Bronchial epithelial cell (primary cell): ENCODE data around the gene TENM3. TPM values are rescaled to one million over a fixed set of nuclear protein-coding genes. Genes with fewer than 3 reads are reported as not detected.
A peak's percentile ranks its signal among the peaks of the same experiment; 100 is the strongest.
"Not testable (repeated sequence)": the region's sequence is repeated elsewhere in the genome, so short reads cannot be mapped to it uniquely, and the experiment has no call there.

Source experiments
- DNase-seq: peaks from one replicate; pipeline ENCODE4 v3.0.0-alpha.2; 2010; ENCODE audit warnings: low read depth
- FAIRE-seq: peaks from 2 replicates; lab custom pipeline; 2011; peaks lifted over from hg19 to GRCh38; lab: Jason Lieb, UNC
- H3K27me3 ChIP-seq: 2 replicates; pipeline ENCODE4 v1.5.1; 2011; ENCODE audit warnings: low read length; ENCODE audit not compliant: control insufficient read depth, insufficient read depth
- H3K36me3 ChIP-seq: 2 replicates; pipeline ENCODE4 v1.5.1; 2011; ENCODE audit warnings: low read length; ENCODE audit not compliant: control insufficient read depth, insufficient read depth
- H3K4me3 ChIP-seq: 2 replicates; pipeline ENCODE4 v1.5.1; 2011; ENCODE audit warnings: mild to moderate bottlenecking, low read depth, low read length, control low read depth
- CTCF ChIP-seq: IDR thresholded peaks from 2 replicates; pipeline ENCODE4 v1.5.1; 2011; ENCODE audit warnings: mild to moderate bottlenecking, moderate library complexity, low read length, control low read depth, inconsistent platforms; ENCODE audit not compliant: insufficient read depth, severe bottlenecking
- total RNA-seq: library from RNA; depleted of rRNA; stranded (reverse); fragments of >200 nt; gene quantifications from 2 replicates; pipeline ENCODE4 v1.2.1, GENCODE V29; 2014

TENM3 gene
- total RNA-seq, 1 donor from 2014 or later: 1.3 TPM

- Histone ChIP-seq H3K36me3 (no peaks in the 10 kb centered on the region), H3K4me3 (no peak overlapping the region), H3K27me3 (no peaks in the 10 kb centered on the region)
- peak; percentile 99 for FAIRE-seq
- DNase-seq: no peak
- TF ChIP-seq CTCF: no peak
Observed at GRCh38 chr4:182810103-182810615, 567.0 kb downstream of the TENM3 start.

GRCh38 chr4:182812916-182813315 is 569.7 kb downstream of the TENM3 start:
- Histone ChIP-seq H3K27me3 (no peaks in the 10 kb centered on the region), H3K4me3 (no peak overlapping the region), H3K36me3 (no peaks in the 10 kb centered on the region)
- peak; percentile 3 for DNase-seq
- FAIRE-seq: no peak
- TF ChIP-seq CTCF: no peak

- not testable (repeated sequence) for H3K4me3 ChIP-seq, H3K36me3 ChIP-seq, FAIRE-seq, H3K27me3 ChIP-seq
- DNase-seq: peak; percentile 50
Observed at GRCh38 chr4:182814065-182814464, 570.9 kb downstream of the TENM3 start.

- no peaks in the 10 kb centered on the region for H3K27me3 ChIP-seq
- no peak for TF ChIP-seq CTCF
- H3K4me3 ChIP-seq: no peak overlapping the region
- H3K36me3 ChIP-seq: no peaks in the 10 kb centered on the region
- no peak for FAIRE-seq
- DNase-seq: no peak
Observed at GRCh38 chr4:182818926-182819730, 575.9 kb downstream of the TENM3 start.

- no peak for DNase-seq
- Histone ChIP-seq H3K36me3 (no peaks in the 10 kb centered on the region), H3K27me3 (no peaks in the 10 kb centered on the region), H3K4me3 (no peak overlapping the region)
- TF ChIP-seq CTCF: no peak
- FAIRE-seq: no peak
Observed at GRCh38 chr4:182819751-182820150, 576.5 kb downstream of the TENM3 start.

- no peak for FAIRE-seq
- Histone ChIP-seq H3K36me3 (no peaks in the 10 kb centered on the region), H3K27me3 (no peaks in the 10 kb centered on the region), H3K4me3 (no peak overlapping the region)
- no peak for TF ChIP-seq CTCF
- no peak for DNase-seq
Observed at GRCh38 chr4:182822554-182822953, 579.4 kb downstream of the TENM3 start.
